DND-41 (cell line): ENCODE data around the gene UCN3.

Source experiments
- ATAC-seq: fragments of 200-7000 bp; cut with Tn5 transposase; 3 replicates; pipeline ENCODE4 v1.9.1; 2021; ENCODE audit warnings: low read depth; ENCODE audit not compliant: insufficient read depth
- DNase-seq: peaks from one replicate; pipeline ENCODE4 v3.0.0-alpha.2; 2020
- H2AFZ ChIP-seq: 2 replicates; pipeline ENCODE4 v1.6.0; 2012; ENCODE audit warnings: low read depth, low read length
- H3K27ac ChIP-seq: 2 replicates; pipeline ENCODE4 v1.5.1; 2012; ENCODE audit warnings: low read length, inconsistent platforms
- H3K27me3 ChIP-seq: fragments of 200-600 bp; sonication (generic); 2 replicates; pipeline ENCODE4 v1.6.0; 2012; ENCODE audit warnings: low read length, mild to moderate bottlenecking, inconsistent platforms; ENCODE audit not compliant: insufficient read depth, poor library complexity
- H3K36me3 ChIP-seq: 2 replicates; pipeline ENCODE4 v1.5.1; 2012; ENCODE audit warnings: low read length, inconsistent platforms; ENCODE audit not compliant: insufficient read depth
- H3K4me1 ChIP-seq: 2 replicates; pipeline ENCODE4 v1.5.1; 2012; ENCODE audit warnings: mild to moderate bottlenecking, low read length; ENCODE audit not compliant: insufficient read depth
- H3K4me2 ChIP-seq: 2 replicates; pipeline ENCODE4 v1.6.0; 2012; ENCODE audit warnings: mild to moderate bottlenecking, moderate library complexity, low read length, inconsistent platforms; ENCODE audit not compliant: insufficient read depth
- H3K4me3 ChIP-seq, 2 experiments: fragments of 200-600 bp in 1 of 2; shearing (Covaris generic) in 1 of 2; 2 replicates each; pipeline ENCODE4 v1.5.1; 2012 to 2016; ENCODE audit warnings: inconsistent platforms in 2 of 2, low read length in 2 of 2, mild to moderate bottlenecking in 2 of 2, low read depth in 1 of 2, moderate library complexity in 1 of 2
- H3K79me2 ChIP-seq: 2 replicates; pipeline ENCODE4 v1.6.0; 2012; ENCODE audit warnings: low read length, inconsistent platforms; ENCODE audit not compliant: insufficient read depth
- H3K9ac ChIP-seq: 2 replicates; pipeline ENCODE4 v1.6.0; 2012; ENCODE audit warnings: low read depth, mild to moderate bottlenecking, inconsistent platforms, low read length, moderate library complexity
- H3K9me3 ChIP-seq: 2 replicates; pipeline ENCODE4 v1.5.1; 2012; ENCODE audit warnings: low read length, moderate library complexity, mild to moderate bottlenecking, inconsistent platforms; ENCODE audit not compliant: insufficient read depth, severe bottlenecking
- H4K20me1 ChIP-seq: 2 replicates; pipeline ENCODE4 v1.6.0; 2012; ENCODE audit warnings: low read length; ENCODE audit not compliant: insufficient read depth
- CTCF ChIP-seq: IDR thresholded peaks from 2 replicates; pipeline ENCODE4 v1.5.1; 2012; ENCODE audit warnings: borderline replicate concordance, low read length, moderate library complexity, mild to moderate bottlenecking; ENCODE audit not compliant: poor library complexity, severe bottlenecking; ENCODE audit errors: extremely low read depth
- EZH2 ChIP-seq: IDR thresholded peaks from 3 replicates; pipeline ENCODE4 v1.6.1; 2012; ENCODE audit warnings: borderline replicate concordance, low read depth, mild to moderate bottlenecking, moderate library complexity, low read length, inconsistent platforms; ENCODE audit not compliant: severe bottlenecking

The UCN3 gene

DNA sequence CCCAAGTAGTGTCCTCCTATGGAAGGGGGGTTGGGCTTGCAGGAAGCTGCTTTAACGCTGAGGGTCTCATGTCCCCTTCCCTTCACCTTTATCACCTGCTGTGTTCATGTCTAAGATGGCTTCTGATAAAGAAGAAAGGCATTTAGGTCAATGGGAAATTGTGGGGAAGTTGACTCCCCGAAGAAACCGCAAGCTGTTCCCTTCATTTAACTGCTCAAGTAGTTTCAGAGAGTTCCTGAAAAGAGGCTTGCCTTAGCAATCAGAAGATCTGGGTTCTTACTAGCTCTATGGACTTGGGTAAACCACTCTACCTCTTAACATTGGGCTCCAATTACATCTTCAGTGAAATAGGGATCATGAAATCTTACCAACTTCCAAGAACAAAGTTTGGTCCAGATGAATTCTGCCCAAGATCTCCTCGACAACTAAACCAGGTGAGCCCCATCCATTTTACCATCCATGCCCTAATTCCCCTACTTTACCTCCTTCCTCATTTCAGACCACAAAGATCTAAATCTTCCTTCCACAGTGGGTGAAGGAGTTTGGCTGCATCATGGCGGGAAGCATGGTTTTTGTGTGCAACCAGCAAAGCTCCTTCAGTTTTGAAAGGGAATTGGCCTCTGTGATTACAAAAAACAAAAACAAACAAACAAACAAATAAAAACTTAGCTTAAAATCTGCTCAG, 30.4 kb upstream of the UCN3 start:
- Histone ChIP-seq H4K20me1 (no peaks in the 10 kb centered on the region), H3K4me3 (no peak overlapping the region), H3K27me3 (no peaks in the 10 kb centered on the region), H3K79me2 (no peaks in the 10 kb centered on the region), H2AFZ (no peak overlapping the region), H3K9ac (no peak overlapping the region), H3K4me2 (no peak overlapping the region), H3K9me3 (no peaks in the 10 kb centered on the region), H3K36me3 (no peaks in the 10 kb centered on the region), H3K4me1 (no peaks in the 10 kb centered on the region), H3K27ac (no peak overlapping the region)
- ATAC-seq, result 0 out of 3 replicates have a peak, but pooled peaks have one; percentile 22
- no peak for DNase-seq
- TF ChIP-seq EZH2, result no peak

- Histone ChIP-seq H3K4me2 (no peak overlapping the region), H3K79me2 (no peaks in the 10 kb centered on the region), H3K27me3 (no peaks in the 10 kb centered on the region), H3K4me1 (no peaks in the 10 kb centered on the region), H3K27ac (no peak overlapping the region), H3K4me3 (no peak overlapping the region), H2AFZ (no peak overlapping the region), H4K20me1 (no peaks in the 10 kb centered on the region), H3K9me3 (no peaks in the 10 kb centered on the region), H3K9ac (no peak overlapping the region), H3K36me3 (no peaks in the 10 kb centered on the region)
- DNase-seq (no peak), ATAC-seq (no peak)
- no peak for TF ChIP-seq CTCF
These were observed 26.8 kb upstream of the UCN3 start for GRCh38 chr10:5338010-5338409.

GRCh38 chr10:5343092-5343491, 21.7 kb upstream of the UCN3 start:
- H3K27ac ChIP-seq, result no peak overlapping the region
- no peaks in the 10 kb centered on the region for H3K9me3 ChIP-seq
- DNase-seq, result no peak
- no peak for TF ChIP-seq CTCF
- TF ChIP-seq EZH2, result no peak
- no peaks in the 10 kb centered on the region for H4K20me1 ChIP-seq
- H3K4me3 ChIP-seq, result no peak overlapping the region
- H3K79me2 ChIP-seq, result no peaks in the 10 kb centered on the region
- ATAC-seq, result no peak
- no peak overlapping the region for H2AFZ ChIP-seq
- no peak overlapping the region for H3K4me2 ChIP-seq
- no peak overlapping the region for H3K9ac ChIP-seq
- no peaks in the 10 kb centered on the region for H3K27me3 ChIP-seq
- H3K36me3 ChIP-seq, result no peaks in the 10 kb centered on the region
- H3K4me1 ChIP-seq, result no peaks in the 10 kb centered on the region

- TF ChIP-seq EZH2, result no peak
- TF ChIP-seq CTCF, result peak; percentile 26
- Histone ChIP-seq H4K20me1 (no peaks in the 10 kb centered on the region), H3K9me3 (no peaks in the 10 kb centered on the region), H3K4me3 (no peak overlapping the region), H3K4me1 (no peaks in the 10 kb centered on the region), H3K27ac (no peak overlapping the region), H3K9ac (no peak overlapping the region), H2AFZ (no peak overlapping the region), H3K79me2 (no peaks in the 10 kb centered on the region), H3K27me3 (no peaks in the 10 kb centered on the region), H3K4me2 (no peak overlapping the region), H3K36me3 (no peaks in the 10 kb centered on the region)
- ATAC-seq, result no peak
- no peak for DNase-seq
These were observed 21.2 kb upstream of the UCN3 start for GRCh38 chr10:5343561-5343960.
